IMR-90 (cell line): Measurements from ENCODE around the gene TRAPPC2L. TPM values are rescaled to one million over a fixed set of nuclear protein-coding genes. Genes with fewer than 3 reads are reported as not detected.

Source experiments
- ATAC-seq: fragments of 200-7000 bp; cut with Tn5 transposase; 2 replicates; pipeline ENCODE4 v1.9.1; 2020; ENCODE audit warnings: low read depth, mild to moderate bottlenecking, moderate library complexity
- BruUV-seq: library from RNA; stranded (reverse); fragments of 400-500 nt; replicated peaks from 2 replicates; lab custom pipeline; 2021; lab: Mats Ljungman, UMichigan
- CTCF ChIA-PET: fragments of 300-600 bp; formaldehyde crosslinking; extraction: SDS; loops from one replicate; lab custom pipeline; 2021; ENCODE audit warnings: antibody characterized with exemption; lab: Yijun Ruan, JAX
- POLR2A ChIA-PET: fragments of 300-600 bp; sonication (Branson Sonifier 250); formaldehyde crosslinking; loops from one replicate; lab custom pipeline; 2022; ENCODE audit warnings: antibody characterized with exemption; ENCODE audit not compliant: unreplicated experiment; lab: Charles Lee
- DNase-seq: peaks from one replicate; pipeline ENCODE4 v3.0.0; 2013
- H2AFZ ChIP-seq: replicated peaks from 2 replicates; pipeline ENCODE3; 2013; ENCODE audit warnings: low read length, mild to moderate bottlenecking; ENCODE audit not compliant: poor library complexity
- H2AK5ac ChIP-seq: 2 replicates; pipeline ENCODE4 v1.6.1; 2013; ENCODE audit warnings: low read depth, low read length, inconsistent platforms
- H2AK9ac ChIP-seq: replicated peaks from 2 replicates; pipeline ENCODE3; 2013; ENCODE audit warnings: mild to moderate bottlenecking, low read depth, low read length, moderate library complexity; ENCODE audit not compliant: poor library complexity
- H2BK120ac ChIP-seq: 2 replicates; pipeline ENCODE4 v1.6.1; 2013; ENCODE audit warnings: low read depth, low read length, inconsistent platforms
- H2BK15ac ChIP-seq: 3 replicates; pipeline ENCODE4 v1.6.1; 2013; ENCODE audit warnings: low read depth, low read length, inconsistent platforms
- H2BK20ac ChIP-seq: 2 replicates; pipeline ENCODE4 v1.6.1; 2013; ENCODE audit warnings: low read depth, mild to moderate bottlenecking, inconsistent platforms, low read length, moderate library complexity
- H2BK5ac ChIP-seq: 2 replicates; pipeline ENCODE4 v1.6.1; 2013; ENCODE audit warnings: mild to moderate bottlenecking, low read depth, low read length, inconsistent platforms; ENCODE audit not compliant: poor library complexity, severe bottlenecking
- H3K14ac ChIP-seq: replicated peaks from 2 replicates; pipeline ENCODE4 v1.6.1; 2013; ENCODE audit warnings: low read depth, low read length, inconsistent platforms
- H3K18ac ChIP-seq: 2 replicates; pipeline ENCODE4 v1.6.1; 2013; ENCODE audit warnings: low read depth, low read length, control low read depth
- H3K23ac ChIP-seq: 2 replicates; pipeline ENCODE4 v1.6.1; 2013; ENCODE audit warnings: low read depth, low read length, inconsistent platforms
- H3K27ac ChIP-seq: 2 replicates; pipeline ENCODE4 v1.5.1; 2013; ENCODE audit warnings: mild to moderate bottlenecking, control low read depth, low read length; ENCODE audit not compliant: insufficient read depth
- H3K27me3 ChIP-seq: 2 replicates; pipeline ENCODE4 v1.6.1; 2013; ENCODE audit warnings: low read length; ENCODE audit not compliant: control insufficient read depth, insufficient read depth
- H3K36me3 ChIP-seq: 2 replicates; pipeline ENCODE4 v1.6.1; 2013; ENCODE audit warnings: low read length, mixed read lengths; ENCODE audit not compliant: control insufficient read depth, insufficient read depth
- H3K4ac ChIP-seq: 2 replicates; pipeline ENCODE4 v1.6.1; 2013; ENCODE audit warnings: low read depth, low read length, inconsistent platforms
- H3K4me1 ChIP-seq: 2 replicates; pipeline ENCODE4 v1.6.1; 2013; ENCODE audit warnings: low read length, mixed read lengths; ENCODE audit not compliant: control insufficient read depth, insufficient read depth
- H3K4me2 ChIP-seq: 2 replicates; pipeline ENCODE4 v1.6.1; 2013; ENCODE audit warnings: low read depth, mild to moderate bottlenecking, control low read depth, low read length, moderate library complexity
- H3K4me3 ChIP-seq: 2 replicates; pipeline ENCODE4 v1.5.1; 2013; ENCODE audit warnings: low read depth, mild to moderate bottlenecking, control low read depth, low read length, moderate library complexity; ENCODE audit not compliant: insufficient read depth
- H3K56ac ChIP-seq: 2 replicates; pipeline ENCODE4 v1.6.1; 2013; ENCODE audit warnings: low read length, inconsistent platforms; ENCODE audit not compliant: insufficient read depth; ENCODE audit errors: extremely low read depth
- H3K79me1 ChIP-seq, 2 experiments: 2 replicates each; pipeline ENCODE4 v1.6.1; 2013; ENCODE audit warnings: low read length in 2 of 2, inconsistent platforms in 1 of 2, low read depth in 1 of 2
- H3K9ac ChIP-seq: 2 replicates; pipeline ENCODE4 v1.6.1; 2013; ENCODE audit warnings: low read depth, low read length, control low read depth
- H3K9me1 ChIP-seq: 2 replicates; pipeline ENCODE4 v1.6.1; 2013; ENCODE audit warnings: low read length, inconsistent platforms; ENCODE audit not compliant: insufficient read depth
- H3K9me3 ChIP-seq: 2 replicates; pipeline ENCODE4 v1.6.1; 2013; ENCODE audit warnings: low read length; ENCODE audit not compliant: control insufficient read depth, insufficient read depth
- H4K20me1 ChIP-seq: 2 replicates; pipeline ENCODE4 v1.6.1; 2013; ENCODE audit warnings: low read length, inconsistent platforms; ENCODE audit not compliant: insufficient read depth
- H4K5ac ChIP-seq: 2 replicates; pipeline ENCODE4 v1.6.1; 2013; ENCODE audit warnings: mild to moderate bottlenecking, low read depth, low read length, control low read depth
- H4K8ac ChIP-seq, 2 experiments: 2 replicates each; pipeline ENCODE4 v1.6.1; 2013; ENCODE audit warnings: low read depth in 2 of 2, low read length in 2 of 2, control low read depth in 1 of 2, inconsistent platforms in 1 of 2
- H4K91ac ChIP-seq: 2 replicates; pipeline ENCODE4 v1.6.1; 2013; ENCODE audit warnings: low read depth, low read length, inconsistent platforms; ENCODE audit not compliant: insufficient read depth
- MAFK ChIP-seq: IDR thresholded peaks from 2 replicates; pipeline ENCODE4 v1.6.1; 2012; ENCODE audit warnings: low read depth, low read length, improper control_type of control experiment
- MAZ ChIP-seq: IDR thresholded peaks from 2 replicates; pipeline ENCODE4 v1.6.1; 2012; ENCODE audit warnings: low read depth, mild to moderate bottlenecking, low read length, improper control_type of control experiment, moderate library complexity, borderline replicate concordance
- MXI1 ChIP-seq: IDR thresholded peaks from 2 replicates; pipeline ENCODE4 v1.6.1; 2012; ENCODE audit warnings: low read depth, mild to moderate bottlenecking, low read length, moderate library complexity, borderline replicate concordance
- WGBS, 2 experiments: methylation state at CpG; one replicate each; pipeline versions ENCODE4 v1.1.5 to v1.1.7; 2013; ENCODE audit warnings: missing lambda C conversion rate in 2 of 2; ENCODE audit not compliant: insufficient read length in 1 of 2; ENCODE audit errors: extremely low coverage in 2 of 2; 5-methylcytosine and 5-hydroxymethylcytosine counted together
- dilution Hi-C: fragments of 300-500 bp; cut with HindIII; formaldehyde crosslinking; loops from one replicate; pipeline ENCODE4 v1.14.3; 2018; ENCODE audit warnings: low sequenced_read_pairs; ENCODE audit not compliant: unreplicated experiment
- in situ Hi-C: fragments of 300-500 bp; cut with MboI; formaldehyde crosslinking; loops from 3 replicates; pipeline ENCODE4 v1.14.3; 2019; ENCODE audit warnings: low sequenced_read_pairs, inconsistent platforms, mixed read lengths
- intact Hi-C: fragments of 100-400 bp; cut with micrococcal nuclease; formaldehyde crosslinking; loops from 2 replicates; pipeline ENCODE4 v1.10.0; 2022
- polyA plus RNA-seq, 3 experiments: library from polyadenylated mRNA; depleted of rRNA; stranded (reverse); fragments of >200 nt; gene quantifications; 2 replicates each; pipeline ENCODE4 v1.2.3, GENCODE V29; 2012; ENCODE audit warnings: low replicate concordance in 1 of 3
- total RNA-seq: library from RNA; depleted of rRNA; stranded (reverse); fragments of >200 nt; gene quantifications from 2 replicates; pipeline ENCODE4 v1.2.3, GENCODE V29; 2012

TRAPPC2L gene
- total and polyA plus RNA-seq, 2 of the 4 experiments (the other 2 are of a cell fraction) = 102 to 109 TPM

- H2AK5ac ChIP-seq = no peak overlapping the region
- no peak overlapping the region for H4K91ac ChIP-seq
- intact Hi-C loops (no loop called here), dilution Hi-C loops (no loop called here), in situ Hi-C loops (no loop called here)
- H4K8ac ChIP-seq = no peak overlapping the region
- POLR2A ChIA-PET = no interaction called here
- ATAC-seq (no peak), DNase-seq (no peak)
- TF ChIP-seq MAFK (no peak), MXI1 (no peak), MAZ (no peak)
- H3K36me3 ChIP-seq = peaks cover 15% of the 10 kb centered on the region
- H2BK5ac ChIP-seq = no peak overlapping the region
- H4K20me1 ChIP-seq = peaks cover 21% of the 10 kb centered on the region
- H3K23ac ChIP-seq = no peak overlapping the region
- 0 out of 2 replicates have a peak, but pooled peaks cover under 1% of the 10 kb centered on the region for H3K9me1 ChIP-seq
- BruUV-seq = no TSS peak
- H3K9ac ChIP-seq = no peak overlapping the region
- H2AK9ac ChIP-seq = no peak overlapping the region
- WGBS, 2 experiments = 96% methylated on average over 23 of the region's 33 CpGs; no CpG with 5 or more reads in 1 of the 2 experiments
- no peak overlapping the region for H2BK15ac ChIP-seq
- CTCF ChIA-PET = no interaction called here
- no peak overlapping the region for H3K18ac ChIP-seq
- no peak overlapping the region for H3K27ac ChIP-seq
- no peaks in the 10 kb centered on the region for H3K27me3 ChIP-seq
- H2BK20ac ChIP-seq = no peak overlapping the region
- peaks cover 4% of the 10 kb centered on the region; the same call in 1 of the 2 replicates for H3K4me1 ChIP-seq
- no peaks in the 10 kb centered on the region for H3K9me3 ChIP-seq
- H3K56ac ChIP-seq = no peak overlapping the region
- no peak overlapping the region for H3K4me2 ChIP-seq
- H3K4ac ChIP-seq = no peak overlapping the region
- H3K14ac ChIP-seq = no peak overlapping the region
- peaks cover 3 to 31% of the 10 kb centered on the region in 2 experiments for H3K79me1 ChIP-seq
- no peak overlapping the region for H2AFZ ChIP-seq
- H4K5ac ChIP-seq = no peak overlapping the region
- no peak overlapping the region for H2BK120ac ChIP-seq
- H3K4me3 ChIP-seq = no peak overlapping the region
Observed at GRCh38 chr16:88850531-88851199, 6.3 kb upstream of the TRAPPC2L start.
